ENCODE results near the gene FOXP1. TPM values are rescaled to one million over a fixed set of nuclear protein-coding genes. Genes with fewer than 3 reads are reported as not detected.

Gene FOXP1
- polyA plus RNA-seq, 1 experiment: 56.6 TPM

DNA sequence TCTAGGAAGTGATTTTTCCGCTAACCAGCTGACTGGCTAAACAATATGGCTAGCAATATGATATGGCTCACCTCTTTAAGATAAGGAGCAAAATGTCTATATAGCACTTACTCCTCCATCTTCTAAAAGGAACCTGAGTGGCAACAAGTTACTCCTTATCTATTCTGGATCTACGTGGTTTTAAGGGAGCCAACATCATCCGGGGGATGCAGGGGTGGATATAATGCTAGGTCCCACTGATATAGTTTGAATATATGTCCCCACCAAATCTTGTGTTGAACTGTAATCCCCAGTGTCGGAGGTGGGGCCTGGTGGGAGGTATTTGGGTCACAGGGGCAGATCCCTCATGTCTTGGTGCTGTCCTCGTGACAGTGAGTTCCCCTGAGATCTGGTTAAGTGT lies 500.7 kb downstream of the FOXP1 start:
- H3K27ac ChIP-seq (ENCODE audit: low read depth, low read length): no peak overlapping the region
- TF ChIP-seq, protein P1, sequence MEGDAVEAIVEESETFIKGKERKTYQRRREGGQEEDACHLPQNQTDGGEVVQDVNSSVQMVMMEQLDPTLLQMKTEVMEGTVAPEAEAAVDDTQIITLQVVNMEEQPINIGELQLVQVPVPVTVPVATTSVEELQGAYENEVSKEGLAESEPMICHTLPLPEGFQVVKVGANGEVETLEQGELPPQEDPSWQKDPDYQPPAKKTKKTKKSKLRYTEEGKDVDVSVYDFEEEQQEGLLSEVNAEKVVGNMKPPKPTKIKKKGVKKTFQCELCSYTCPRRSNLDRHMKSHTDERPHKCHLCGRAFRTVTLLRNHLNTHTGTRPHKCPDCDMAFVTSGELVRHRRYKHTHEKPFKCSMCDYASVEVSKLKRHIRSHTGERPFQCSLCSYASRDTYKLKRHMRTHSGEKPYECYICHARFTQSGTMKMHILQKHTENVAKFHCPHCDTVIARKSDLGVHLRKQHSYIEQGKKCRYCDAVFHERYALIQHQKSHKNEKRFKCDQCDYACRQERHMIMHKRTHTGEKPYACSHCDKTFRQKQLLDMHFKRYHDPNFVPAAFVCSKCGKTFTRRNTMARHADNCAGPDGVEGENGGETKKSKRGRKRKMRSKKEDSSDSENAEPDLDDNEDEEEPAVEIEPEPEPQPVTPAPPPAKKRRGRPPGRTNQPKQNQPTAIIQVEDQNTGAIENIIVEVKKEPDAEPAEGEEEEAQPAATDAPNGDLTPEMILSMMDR (IDR thresholded peaks at IDR 0.05; ENCODE audit: low read depth, low read length): no peak
- DNase-seq (ENCODE audit: low read depth, low spot score): no peak
- no peaks in the 10 kb centered on the region for H3K27me3 ChIP-seq (ENCODE audit: control insufficient read depth, insufficient read depth, low read length)
- no peak overlapping the region for H3K4me3 ChIP-seq (ENCODE audit: low read depth, low read length)
- ChIA-PET CTCF (no interaction called here), POLR2A (no interaction called here)
- no peaks in the 10 kb centered on the region for H3K9me3 ChIP-seq (ENCODE audit: control insufficient read depth, insufficient read depth, low read length)

DNA sequence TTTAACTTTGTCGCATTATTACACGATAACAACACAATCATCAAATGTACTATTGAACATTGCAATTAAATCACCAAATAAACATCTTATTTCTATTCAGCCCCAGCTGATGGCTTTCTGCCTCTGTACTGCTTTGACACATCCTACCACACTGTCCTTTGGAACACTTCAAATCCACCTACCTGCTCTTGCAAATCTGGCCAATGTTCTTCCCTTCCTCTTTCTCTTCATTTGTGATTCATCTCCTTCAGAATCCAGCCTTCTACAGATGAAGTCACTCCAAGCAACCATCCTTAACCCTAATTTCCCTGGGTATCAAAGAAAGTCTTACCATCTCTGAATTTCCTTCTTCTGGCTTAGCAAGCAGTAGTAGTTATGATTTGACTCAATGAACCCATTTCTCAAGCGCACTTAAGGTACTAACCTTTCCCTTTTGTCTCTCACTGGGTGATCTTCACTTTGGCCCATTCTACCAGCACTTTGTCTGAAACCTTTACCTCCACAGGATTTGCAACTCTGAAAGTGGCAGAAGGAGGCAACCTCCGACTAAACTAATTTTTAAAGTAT lies 502.9 kb downstream of the FOXP1 start:
- TF ChIP-seq, protein P1 (IDR thresholded peaks at IDR 0.05; ENCODE audit: low read depth, low read length): no peak
- no peak for DNase-seq (ENCODE audit: low read depth, low spot score)
- H3K9me3 ChIP-seq (ENCODE audit: control insufficient read depth, insufficient read depth, low read length): no peaks in the 10 kb centered on the region
- no peak overlapping the region for H3K4me3 ChIP-seq (ENCODE audit: low read depth, low read length)
- no peaks in the 10 kb centered on the region for H3K27me3 ChIP-seq (ENCODE audit: control insufficient read depth, insufficient read depth, low read length)
- no peak overlapping the region for H3K27ac ChIP-seq (ENCODE audit: low read depth, low read length)
- CTCF ChIA-PET: no interaction called here
- POLR2A ChIA-PET: no interaction called here

DNA sequence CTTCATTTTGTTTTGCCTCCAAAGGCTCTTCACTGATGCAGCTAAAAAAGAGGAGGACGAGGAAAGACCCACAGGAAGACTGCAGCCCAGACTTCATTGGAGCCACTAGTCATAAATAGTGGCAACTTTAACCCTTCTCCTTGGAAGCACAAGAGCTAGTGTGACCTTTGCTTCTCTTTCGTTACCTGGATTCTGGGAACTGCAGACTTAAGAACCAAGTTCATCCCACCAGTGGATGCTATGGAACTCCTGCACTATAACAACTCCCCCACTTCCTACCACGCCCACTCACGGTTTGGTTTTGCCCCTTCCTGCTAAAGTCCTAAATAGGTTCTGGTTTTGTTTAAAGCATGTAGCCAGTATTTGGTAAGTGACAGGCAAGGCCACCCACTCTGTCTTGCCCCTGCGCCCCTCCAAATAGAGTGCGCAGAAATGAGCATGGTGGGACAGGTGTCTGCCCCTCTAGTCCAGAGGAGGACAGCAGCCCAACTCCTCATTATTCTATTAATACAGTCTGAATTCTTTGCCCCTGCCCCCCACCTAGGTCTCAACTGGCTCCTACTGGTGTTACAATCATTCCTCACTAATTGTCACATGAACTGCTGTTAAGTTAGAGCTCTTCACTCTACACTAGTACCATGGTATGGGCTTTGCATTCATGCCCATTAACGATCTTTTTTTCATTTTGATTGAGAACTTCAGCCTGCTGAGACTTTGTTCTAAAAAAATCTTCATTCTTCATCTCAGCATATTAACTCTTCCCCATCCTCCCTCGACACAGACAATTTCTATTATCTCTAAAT lies 504.6 kb downstream of the FOXP1 start:
- DNase-seq (ENCODE audit: low read depth, low spot score): no peak
- Histone ChIP-seq H3K4me3 (ENCODE audit: low read depth, low read length) (no peak overlapping the region), H3K27ac (ENCODE audit: low read depth, low read length) (no peak overlapping the region), H3K27me3 (ENCODE audit: control insufficient read depth, insufficient read depth, low read length) (no peaks in the 10 kb centered on the region), H3K9me3 (ENCODE audit: control insufficient read depth, insufficient read depth, low read length) (no peaks in the 10 kb centered on the region)
- CTCF ChIA-PET: no interaction called here
- POLR2A ChIA-PET: no interaction called here
- TF ChIP-seq, protein P1 (IDR thresholded peaks at IDR 0.05; ENCODE audit: low read depth, low read length): no peak

DNA sequence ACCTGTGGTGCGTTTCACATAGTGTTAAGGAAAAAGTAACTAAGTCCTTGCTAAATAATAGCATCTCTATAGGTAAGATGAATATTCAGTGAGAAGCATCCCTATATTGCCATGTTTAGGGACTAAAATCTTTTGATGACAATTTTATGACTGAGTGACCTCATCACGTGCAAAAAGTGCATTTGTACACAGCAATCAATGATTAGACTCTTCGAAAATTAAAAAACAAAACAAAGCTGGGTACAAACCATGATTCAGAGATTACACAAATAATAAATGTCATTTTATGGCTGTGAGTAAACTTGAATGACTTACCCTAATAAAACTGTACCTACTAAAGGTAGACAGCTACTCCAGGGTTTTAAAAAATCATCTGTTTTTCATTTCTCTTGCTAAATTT lies 505.3 kb downstream of the FOXP1 start:
- no peak for DNase-seq (ENCODE audit: low read depth, low spot score)
- no peaks in the 10 kb centered on the region for H3K9me3 ChIP-seq (ENCODE audit: control insufficient read depth, insufficient read depth, low read length)
- H3K27ac ChIP-seq (ENCODE audit: low read depth, low read length): no peak overlapping the region
- CTCF ChIA-PET: no interaction called here
- H3K4me3 ChIP-seq (ENCODE audit: low read depth, low read length): no peak overlapping the region
- no peaks in the 10 kb centered on the region for H3K27me3 ChIP-seq (ENCODE audit: control insufficient read depth, insufficient read depth, low read length)
- TF ChIP-seq, protein P1 (IDR thresholded peaks at IDR 0.05; ENCODE audit: low read depth, low read length): no peak
- POLR2A ChIA-PET: no interaction called here

DNA sequence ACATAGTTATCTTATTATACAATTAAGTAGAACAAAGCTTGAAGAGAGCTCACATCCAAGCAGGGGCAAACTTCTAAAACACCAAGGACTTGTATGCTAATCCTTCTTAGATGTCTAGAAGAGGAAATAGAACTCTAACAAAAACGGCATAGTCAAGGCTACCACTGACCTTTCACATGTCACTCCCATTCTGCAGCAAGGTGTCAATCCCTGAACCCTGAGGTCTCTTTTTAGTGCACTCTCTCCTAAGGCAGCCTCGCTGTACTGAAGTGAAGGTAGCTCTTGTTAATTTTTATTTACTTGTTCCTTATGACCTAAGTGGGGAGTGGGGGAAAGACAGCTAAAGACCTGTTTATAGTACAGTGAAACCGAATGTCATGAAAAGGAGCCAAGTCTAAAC lies 506.5 kb downstream of the FOXP1 start:
- ChIA-PET POLR2A (interaction anchor here (0.7 kb wide), 1 partner anchor 8 kb away, joined by 3 read pairs; no protein-coding TSS in a partner anchor), CTCF (interaction anchor here (0.6 to 0.7 kb wide), 2 partner anchors 433 to 605 kb away, joined by 3 read pairs; no protein-coding TSS in a partner anchor)
- TF ChIP-seq, protein P1 (IDR thresholded peaks at IDR 0.05; ENCODE audit: low read depth, low read length): no peak
- Histone ChIP-seq H3K4me3 (ENCODE audit: low read depth, low read length) (no peak overlapping the region), H3K27ac (ENCODE audit: low read depth, low read length) (no peak overlapping the region), H3K27me3 (ENCODE audit: control insufficient read depth, insufficient read depth, low read length) (no peaks in the 10 kb centered on the region), H3K9me3 (ENCODE audit: control insufficient read depth, insufficient read depth, low read length) (no peaks in the 10 kb centered on the region)
- DNase-seq (ENCODE audit: low read depth, low spot score): no peak

Data from AG04450 (cell line).